Fibroblast of lung (primary cell): ENCODE results near the gene SYT15. TPM values are rescaled to one million over a fixed set of nuclear protein-coding genes. Genes with fewer than 3 reads are reported as not detected.

Source experiments
- DNase-seq, 2 donors: peaks; one replicate each; pipeline versions ENCODE4 v3.0.0 to v3.0.0-alpha.2; 2010; ENCODE audit warnings: low read depth in 2 of 2
- H2AFZ ChIP-seq: 2 replicates; pipeline ENCODE4 v1.5.1; 2012; ENCODE audit warnings: low read length, control low read depth, inconsistent platforms
- H3K27ac ChIP-seq: 2 replicates; pipeline ENCODE4 v1.5.1; 2011; ENCODE audit warnings: low read length, control low read depth; ENCODE audit not compliant: insufficient read depth
- H3K27me3 ChIP-seq: 2 replicates; pipeline ENCODE4 v1.5.1; 2011; ENCODE audit warnings: mild to moderate bottlenecking, low read length; ENCODE audit not compliant: control insufficient read depth, insufficient read depth
- H3K36me3 ChIP-seq: 2 replicates; pipeline ENCODE4 v1.5.1; 2011; ENCODE audit warnings: low read length; ENCODE audit not compliant: control insufficient read depth, insufficient read depth
- H3K4me1 ChIP-seq: 2 replicates; pipeline ENCODE4 v1.5.1; 2011; ENCODE audit warnings: low read length; ENCODE audit not compliant: control insufficient read depth, insufficient read depth; ENCODE audit errors: extremely low read depth
- H3K4me2 ChIP-seq: 2 replicates; pipeline ENCODE4 v1.5.1; 2011; ENCODE audit warnings: low read length, control low read depth; ENCODE audit not compliant: insufficient read depth; ENCODE audit errors: extremely low read depth
- H3K4me3 ChIP-seq, 4 experiments: fragments of 200-600 bp in 1 of 4; sonication (generic) in 1 of 4; replicated peaks in 1 of 4; 2 replicates each; pipeline ENCODE4 v1.5.1; 2011 to 2016; ENCODE audit warnings: low read length in 4 of 4, low read depth in 3 of 4, mild to moderate bottlenecking in 3 of 4, control low read depth in 2 of 4, inconsistent platforms in 1 of 4, mixed read lengths in 1 of 4; ENCODE audit not compliant: insufficient read depth in 1 of 4; ENCODE audit errors: control extremely low read depth in 1 of 4
- H3K79me2 ChIP-seq: 2 replicates; pipeline ENCODE4 v1.5.1; 2012; ENCODE audit warnings: mild to moderate bottlenecking, low read length, inconsistent platforms; ENCODE audit not compliant: control insufficient read depth, insufficient read depth
- H3K9ac ChIP-seq: 2 replicates; pipeline ENCODE4 v1.5.1; 2011; ENCODE audit warnings: mild to moderate bottlenecking, low read length, control low read depth; ENCODE audit not compliant: insufficient read depth
- H3K9me3 ChIP-seq: 2 replicates; pipeline ENCODE4 v1.5.1; 2012; ENCODE audit warnings: low read depth, low read length; ENCODE audit not compliant: control insufficient read depth, insufficient read depth
- H4K20me1 ChIP-seq: 2 replicates; pipeline ENCODE4 v1.5.1; 2011; ENCODE audit warnings: low read length; ENCODE audit not compliant: control insufficient read depth, insufficient read depth; ENCODE audit errors: extremely low read depth
- EZH2 ChIP-seq: IDR thresholded peaks from 2 replicates; pipeline ENCODE4 v1.5.1; 2012; ENCODE audit warnings: low read length, control low read depth, mild to moderate bottlenecking; ENCODE audit errors: missing control alignments
- polyA plus RNA-seq, 2 donors: library from polyadenylated mRNA; depleted of rRNA in 1 of 2; stranded (reverse) in 1 of 2; unstranded in 1 of 2; fragments of >200 nt; gene quantifications; 2 replicates each; pipeline ENCODE4 v1.2.1, GENCODE V29; 2011 to 2012; ENCODE audit warnings: missing spikeins in 1 of 2
- total RNA-seq: library from RNA; depleted of rRNA; stranded (reverse); fragments of >200 nt; gene quantifications from 2 replicates; pipeline ENCODE4 v1.2.1, GENCODE V29; 2014
- TF ChIP-seq, protein P1 (sequence below), 2 donors: IDR thresholded peaks in 1 of 2; conservative IDR thresholded peaks in 1 of 2; 1 replicate in 1 of 2; 2 replicates in 1 of 2; pipeline ENCODE4 v1.5.1; 2011 to 2012; ENCODE audit warnings: low read length in 2 of 2, control low read depth in 1 of 2, inconsistent platforms in 1 of 2, low read depth in 1 of 2, mild to moderate bottlenecking in 1 of 2

SYT15 gene
- total and polyA plus RNA-seq, 2 donors (not counting 1 experiment from before 2014, with no cell fraction given), result under 0.01 to 0.31 TPM

- no peaks in the 10 kb centered on the region for H3K36me3 ChIP-seq
- peaks cover 12% of the 10 kb centered on the region for H3K27me3 ChIP-seq
- H3K9ac ChIP-seq, result no peak overlapping the region
- no peaks in the 10 kb centered on the region for H3K4me1 ChIP-seq
- H3K79me2 ChIP-seq, result no peaks in the 10 kb centered on the region
- H4K20me1 ChIP-seq, result no peaks in the 10 kb centered on the region
- no peak for DNase-seq
- no peak overlapping the region for H3K4me2 ChIP-seq
- H3K9me3 ChIP-seq, result no peaks in the 10 kb centered on the region
- no peak overlapping the region for H3K4me3 ChIP-seq
- no peak overlapping the region for H3K27ac ChIP-seq
- no peak overlapping the region for H2AFZ ChIP-seq
- TF ChIP-seq EZH2, result no peak
- TF ChIP-seq, protein P1, sequence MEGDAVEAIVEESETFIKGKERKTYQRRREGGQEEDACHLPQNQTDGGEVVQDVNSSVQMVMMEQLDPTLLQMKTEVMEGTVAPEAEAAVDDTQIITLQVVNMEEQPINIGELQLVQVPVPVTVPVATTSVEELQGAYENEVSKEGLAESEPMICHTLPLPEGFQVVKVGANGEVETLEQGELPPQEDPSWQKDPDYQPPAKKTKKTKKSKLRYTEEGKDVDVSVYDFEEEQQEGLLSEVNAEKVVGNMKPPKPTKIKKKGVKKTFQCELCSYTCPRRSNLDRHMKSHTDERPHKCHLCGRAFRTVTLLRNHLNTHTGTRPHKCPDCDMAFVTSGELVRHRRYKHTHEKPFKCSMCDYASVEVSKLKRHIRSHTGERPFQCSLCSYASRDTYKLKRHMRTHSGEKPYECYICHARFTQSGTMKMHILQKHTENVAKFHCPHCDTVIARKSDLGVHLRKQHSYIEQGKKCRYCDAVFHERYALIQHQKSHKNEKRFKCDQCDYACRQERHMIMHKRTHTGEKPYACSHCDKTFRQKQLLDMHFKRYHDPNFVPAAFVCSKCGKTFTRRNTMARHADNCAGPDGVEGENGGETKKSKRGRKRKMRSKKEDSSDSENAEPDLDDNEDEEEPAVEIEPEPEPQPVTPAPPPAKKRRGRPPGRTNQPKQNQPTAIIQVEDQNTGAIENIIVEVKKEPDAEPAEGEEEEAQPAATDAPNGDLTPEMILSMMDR (conservative IDR thresholded peaks at IDR 0.05 in 1 of 2, IDR thresholded peaks at IDR 0.05 in 1 of 2; ENCODE audit: low read depth in 1 of 2, low read length in 2 of 2), result no peak
These were observed 44.0 kb upstream of the SYT15 start for GRCh38 chr10:46534828-46535524.

GRCh38 chr10:46536171-46536570, 42.8 kb upstream of the SYT15 start:
- no peak overlapping the region for H3K4me3 ChIP-seq
- TF ChIP-seq, protein P1 (conservative IDR thresholded peaks at IDR 0.05 in 1 of 2, IDR thresholded peaks at IDR 0.05 in 1 of 2; ENCODE audit: low read depth in 1 of 2, low read length in 2 of 2), result no peak
- TF ChIP-seq EZH2, result no peak

DNA sequence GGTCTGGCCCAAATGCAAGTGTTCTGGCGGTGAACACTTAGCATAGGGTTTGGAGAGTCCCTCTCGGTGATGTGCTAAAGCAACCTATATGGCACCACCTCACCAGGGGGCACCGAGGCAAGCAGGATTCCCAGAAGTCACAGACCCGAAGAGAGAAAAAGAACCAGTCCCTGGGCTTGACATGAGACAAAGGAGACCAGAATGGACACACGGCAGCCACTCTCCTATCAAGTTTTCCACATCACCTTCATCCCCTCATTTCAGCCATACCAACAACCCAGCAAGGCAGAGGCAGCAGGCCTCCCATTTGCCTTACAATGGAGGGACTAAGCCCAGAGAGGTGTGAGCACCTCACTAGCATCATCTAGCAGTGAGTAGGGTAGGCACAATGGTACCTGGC, 42.1 kb upstream of the SYT15 start:
- Histone ChIP-seq H3K9me3 (no peaks in the 10 kb centered on the region), H3K4me3 (no peak overlapping the region), H4K20me1 (no peaks in the 10 kb centered on the region), H2AFZ (no peak overlapping the region), H3K27me3 (peaks cover 12% of the 10 kb centered on the region), H3K79me2 (no peaks in the 10 kb centered on the region), H3K4me2 (no peak overlapping the region), H3K36me3 (no peaks in the 10 kb centered on the region), H3K9ac (no peak overlapping the region), H3K27ac (no peak overlapping the region), H3K4me1 (no peaks in the 10 kb centered on the region)
- no peak for DNase-seq
- TF ChIP-seq EZH2, result no peak
- TF ChIP-seq, protein P1 (conservative IDR thresholded peaks at IDR 0.05 in 1 of 2, IDR thresholded peaks at IDR 0.05 in 1 of 2; ENCODE audit: low read depth in 1 of 2, low read length in 2 of 2), result no peak

More at GRCh38 chr10:46536171-46536570, 42.8 kb upstream of the SYT15 start:
- H3K27ac ChIP-seq, result no peak overlapping the region
- no peak overlapping the region for H2AFZ ChIP-seq
- no peaks in the 10 kb centered on the region for H3K36me3 ChIP-seq
- DNase-seq, result no peak
- H3K4me2 ChIP-seq, result no peak overlapping the region
- H3K27me3 ChIP-seq, result peaks cover 12% of the 10 kb centered on the region
- H3K4me1 ChIP-seq, result no peaks in the 10 kb centered on the region
- H3K9ac ChIP-seq, result no peak overlapping the region
- H3K79me2 ChIP-seq, result no peaks in the 10 kb centered on the region
- H4K20me1 ChIP-seq, result no peaks in the 10 kb centered on the region
- H3K9me3 ChIP-seq, result no peaks in the 10 kb centered on the region
